Lower lobe of right lung (tissue), 2 donors: ENCODE measurements around the gene TESMIN. TPM values are rescaled to one million over a fixed set of nuclear protein-coding genes. Genes with fewer than 3 reads are reported as not detected.

Source experiments
- ATAC-seq, 2 donors: fragments of 200-7000 bp; cut with Tn5 transposase; one replicate each; pipeline ENCODE4 v1.9.1; 2020 to 2022; ENCODE audit warnings: mild to moderate bottlenecking in 2 of 2, moderate library complexity in 2 of 2
- DNase-seq: peaks from one replicate; pipeline ENCODE4 v3.0.0-alpha.2; 2020
- H3K27ac ChIP-seq: fragments of 200-600 bp; one replicate; pipeline ENCODE4 v1.8.0; 2022
- H3K27me3 ChIP-seq: fragments of 200-600 bp; one replicate; pipeline ENCODE4 v1.8.0; 2022; ENCODE audit warnings: low read depth
- H3K36me3 ChIP-seq: fragments of 200-600 bp; one replicate; pipeline ENCODE4 v1.8.0; 2022; ENCODE audit warnings: mild to moderate bottlenecking
- H3K4me1 ChIP-seq: fragments of 200-600 bp; one replicate; pipeline ENCODE4 v1.8.0; 2022
- H3K4me3 ChIP-seq: fragments of 200-600 bp; one replicate; pipeline ENCODE4 v1.8.0; 2022; ENCODE audit warnings: mild to moderate bottlenecking
- H3K9me3 ChIP-seq: fragments of 200-600 bp; one replicate; pipeline ENCODE4 v1.8.0; 2022
- CTCF ChIP-seq: fragments of 200-600 bp; IDR thresholded peaks from one replicate; pipeline ENCODE4 v1.8.0; 2022; ENCODE audit warnings: antibody characterized with exemption, mild to moderate bottlenecking
- intact Hi-C: fragments of 100-400 bp; cut with DNase I; formaldehyde crosslinking; loops from one replicate; pipeline ENCODE4 v1.11.0; 2022
- total RNA-seq: library from RNA; stranded (reverse); fragmentation: NEBNext Ultra II Directional; extraction: Animal tissue kit (Norgen Biotek cat#: 25700); gene quantifications from one replicate; pipeline ENCODE4 v1.2.1, GENCODE V29; 2021
- donor health status: DM: no; HTN: yes; CAD: no; lungs with severe emphysema.

TESMIN gene
- total RNA-seq, 1 donor from 2014 or later: 1.9 TPM

GRCh38 chr11:68775951-68776388 is 24.6 kb upstream of the TESMIN start:
- H3K9me3 ChIP-seq: no peaks in the 10 kb centered on the region
- ATAC-seq (no peak), DNase-seq (no peak)
- intact Hi-C loops: no loop called here
- H3K27me3 ChIP-seq: no peaks in the 10 kb centered on the region
- H3K27ac ChIP-seq: no peak overlapping the region
- H3K4me3 ChIP-seq: no peak overlapping the region
- H3K36me3 ChIP-seq: peaks cover 100% of the 10 kb centered on the region
- no peak for TF ChIP-seq CTCF
- H3K4me1 ChIP-seq: no peaks in the 10 kb centered on the region

GRCh38 chr11:68774194-68774585 is 22.9 kb upstream of the TESMIN start:
- peaks cover 100% of the 10 kb centered on the region for H3K36me3 ChIP-seq

GRCh38 chr11:68773521-68774193 is 22.3 kb upstream of the TESMIN start:
- no peak overlapping the region for H3K4me3 ChIP-seq

More at GRCh38 chr11:68774194-68774585, 22.9 kb upstream of the TESMIN start:
- ATAC-seq: no peak
- no peaks in the 10 kb centered on the region for H3K4me1 ChIP-seq
- no peaks in the 10 kb centered on the region for H3K27me3 ChIP-seq
- H3K9me3 ChIP-seq: no peaks in the 10 kb centered on the region
- no peak for TF ChIP-seq CTCF
- intact Hi-C loops: no loop called here
- no peak overlapping the region for H3K4me3 ChIP-seq
- no peak for DNase-seq
- H3K27ac ChIP-seq: no peak overlapping the region

GRCh38 chr11:68772936-68773335 is 21.6 kb upstream of the TESMIN start:
- no peak for ATAC-seq
- Histone ChIP-seq H3K36me3 (peaks cover 100% of the 10 kb centered on the region), H3K9me3 (no peaks in the 10 kb centered on the region), H3K4me1 (no peaks in the 10 kb centered on the region), H3K27ac (no peak overlapping the region), H3K27me3 (no peaks in the 10 kb centered on the region), H3K4me3 (no peak overlapping the region)
- intact Hi-C loops: no loop called here
- no peak for TF ChIP-seq CTCF
- DNase-seq: no peak

More at GRCh38 chr11:68773521-68774193, 22.3 kb upstream of the TESMIN start:
- DNase-seq: no peak
- no peak for TF ChIP-seq CTCF
- Histone ChIP-seq H3K4me1 (no peaks in the 10 kb centered on the region), H3K27me3 (no peaks in the 10 kb centered on the region), H3K36me3 (peaks cover 100% of the 10 kb centered on the region), H3K9me3 (no peaks in the 10 kb centered on the region), H3K27ac (no peak overlapping the region)
- peak in 1 of 2 donors; percentile 40 for ATAC-seq
- intact Hi-C loops: no loop called here

- no peaks in the 10 kb centered on the region for H3K27me3 ChIP-seq
- ATAC-seq (no peak), DNase-seq (no peak)
- no peaks in the 10 kb centered on the region for H3K4me1 ChIP-seq
- intact Hi-C loops: no loop called here
- no peak for TF ChIP-seq CTCF
- H3K4me3 ChIP-seq: no peak overlapping the region
- H3K27ac ChIP-seq: no peak overlapping the region
- peaks cover 99% of the 10 kb centered on the region for H3K36me3 ChIP-seq
- no peaks in the 10 kb centered on the region for H3K9me3 ChIP-seq
Observed at GRCh38 chr11:68770781-68771180, 19.5 kb upstream of the TESMIN start.
